Thymus (tissue), 11 donors: ENCODE results near the gene CIAO2A. TPM values are rescaled to one million over a fixed set of nuclear protein-coding genes. Genes with fewer than 3 reads are reported as not detected.
A peak's percentile ranks its signal among the peaks of the same experiment; 100 is the strongest.

Source experiments
- DNase-seq, 9 donors: peaks; one replicate each; pipeline ENCODE4 v3.0.0-alpha.2; 2013; ENCODE audit warnings: low spot score in 9 of 9, low read depth in 6 of 9, missing footprints in 1 of 9
- H3K27ac ChIP-seq, 2 donors: one replicate each; pipeline ENCODE4 v1.5.1; 2013; ENCODE audit warnings: control low read depth in 1 of 2, low read depth in 1 of 2, low read length in 1 of 2, mild to moderate bottlenecking in 1 of 2, moderate library complexity in 1 of 2
- H3K27me3 ChIP-seq, 2 donors: one replicate each; pipeline ENCODE4 v1.5.1; 2013; ENCODE audit warnings: low read length in 1 of 2; ENCODE audit not compliant: control insufficient read depth in 2 of 2, insufficient read depth in 1 of 2
- H3K36me3 ChIP-seq, 2 donors: one replicate each; pipeline ENCODE4 v1.5.1; 2013; ENCODE audit warnings: low read length in 1 of 2, mild to moderate bottlenecking in 1 of 2, moderate library complexity in 1 of 2; ENCODE audit not compliant: control insufficient read depth in 2 of 2, insufficient read depth in 2 of 2
- H3K4me1 ChIP-seq, 2 donors: one replicate each; pipeline ENCODE4 v1.5.1; 2013; ENCODE audit warnings: low read length in 2 of 2; ENCODE audit not compliant: control insufficient read depth in 2 of 2, insufficient read depth in 2 of 2
- H3K4me3 ChIP-seq, 2 donors: one replicate each; pipeline ENCODE4 v1.5.1; 2013; ENCODE audit warnings: low read length in 2 of 2, control low read depth in 1 of 2, mild to moderate bottlenecking in 1 of 2
- H3K9me3 ChIP-seq, 2 donors: one replicate each; pipeline ENCODE4 v1.5.1; 2013; ENCODE audit warnings: low read length in 1 of 2, mild to moderate bottlenecking in 1 of 2; ENCODE audit not compliant: control insufficient read depth in 2 of 2, insufficient read depth in 1 of 2
- WGBS: extraction: QIAGEN DNeasy Blood & Tissue Kit; methylation state at CpG from one replicate; pipeline ENCODE4 v1.1.7; 2013; 5-methylcytosine and 5-hydroxymethylcytosine counted together
- polyA plus RNA-seq: library from polyadenylated mRNA; stranded (reverse); fragments of 200-250 nt; gene quantifications from one replicate; pipeline ENCODE4 v1.2.3, GENCODE V29; 2013
- total RNA-seq: library from RNA; stranded (reverse); fragments of 120-200 nt; gene quantifications from one replicate; pipeline ENCODE4 v1.2.4, GENCODE V29; 2013
- donor health status: healthy.

CIAO2A gene
- total and polyA plus RNA-seq, 2 donors, result 79.1 to 115 TPM

DNA sequence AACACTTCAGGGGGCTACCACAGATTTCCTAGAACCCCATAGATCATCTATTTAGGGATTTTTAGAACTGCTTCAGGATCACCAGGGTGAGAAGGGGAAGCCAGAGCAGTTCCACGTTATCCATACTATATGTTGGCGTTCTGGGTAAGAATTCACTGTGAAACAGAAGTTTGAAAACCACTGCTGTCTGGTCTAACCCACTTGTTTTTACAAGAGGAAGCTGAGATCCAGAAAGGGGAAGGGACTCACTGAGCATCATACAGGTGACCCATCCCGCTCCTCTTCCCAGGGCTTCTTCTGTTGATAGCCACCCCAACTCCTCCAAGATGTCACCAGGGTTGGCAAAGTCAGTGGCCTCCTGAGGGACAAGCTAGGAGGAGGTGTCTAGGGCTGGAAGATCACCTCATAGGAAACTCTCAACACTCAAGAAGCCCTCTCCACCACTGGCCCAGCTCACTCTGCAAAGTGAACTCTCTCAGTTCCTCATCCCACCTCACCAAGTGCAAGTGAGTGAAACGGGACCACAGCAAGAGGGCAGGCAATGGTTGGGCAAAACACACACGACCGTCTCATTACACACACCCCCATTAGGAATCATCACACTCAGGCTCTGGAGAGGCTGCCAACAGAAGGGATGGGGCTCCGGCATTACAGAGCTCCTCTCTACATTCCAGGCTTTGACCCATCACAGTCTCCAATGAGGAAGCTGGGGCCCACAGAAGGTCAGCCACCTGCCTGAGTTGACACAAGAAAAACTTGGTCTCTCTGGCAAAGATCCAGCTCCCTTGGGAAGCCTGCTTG lies 49.1 kb downstream of the CIAO2A start:
- no peaks in the 10 kb centered on the region for H3K36me3 ChIP-seq
- H3K4me3 ChIP-seq, result no peak overlapping the region
- no peak for DNase-seq
- H3K4me1 ChIP-seq, result peaks cover 3 to 18% of the 10 kb centered on the region in 2 donors
- 69% methylated on average over 7 of the region's 7 CpGs for WGBS
- H3K27ac ChIP-seq, result no peak overlapping the region
- H3K9me3 ChIP-seq, result no peaks in the 10 kb centered on the region
- H3K27me3 ChIP-seq, result peaks cover 0 to 41% of the 10 kb centered on the region in 2 donors

DNA sequence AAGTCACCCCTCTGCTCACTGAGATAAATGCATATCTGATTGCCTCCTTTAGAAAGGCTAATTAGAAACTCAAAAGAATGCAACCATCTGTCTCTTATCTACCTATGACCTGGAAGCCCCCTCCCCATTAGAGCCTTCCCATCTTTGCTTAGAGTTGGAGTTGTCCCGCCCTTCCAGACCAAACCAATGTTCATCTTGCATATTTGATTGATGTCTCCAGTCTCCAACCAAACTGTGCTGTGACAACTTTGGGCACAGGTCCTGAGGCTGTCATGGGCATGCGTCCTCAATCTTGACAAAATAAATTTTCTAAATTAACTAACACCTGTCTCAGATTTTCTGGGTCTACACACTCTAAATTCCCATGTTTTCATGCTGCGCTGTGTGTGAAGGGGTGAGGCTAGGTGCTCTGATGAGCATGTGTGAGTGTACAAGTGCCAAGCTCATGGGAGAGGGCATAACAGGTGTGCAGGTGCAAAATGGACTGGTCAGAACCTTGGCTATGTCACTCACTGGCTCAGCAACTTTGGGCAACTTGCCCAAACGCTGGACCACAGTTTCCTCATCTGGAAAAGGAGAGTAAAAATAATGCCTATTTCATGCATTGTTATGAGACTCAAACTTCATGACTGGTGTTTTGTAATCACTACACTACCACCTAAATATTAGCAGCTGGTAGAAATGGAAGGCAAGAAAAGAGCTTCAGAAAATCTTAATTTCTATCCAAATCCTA lies 54.6 kb downstream of the CIAO2A start:
- peaks cover 0 to 5% of the 10 kb centered on the region in 2 donors for H3K4me1 ChIP-seq
- 97% methylated on average over 4 of the region's 4 CpGs for WGBS
- H3K4me3 ChIP-seq, result no peak overlapping the region
- H3K27me3 ChIP-seq, result peaks cover 0 to 2% of the 10 kb centered on the region in 2 donors
- DNase-seq, result no peak
- no peaks in the 10 kb centered on the region for H3K9me3 ChIP-seq
- H3K36me3 ChIP-seq, result no peaks in the 10 kb centered on the region
- H3K27ac ChIP-seq, result no peak overlapping the region

DNA sequence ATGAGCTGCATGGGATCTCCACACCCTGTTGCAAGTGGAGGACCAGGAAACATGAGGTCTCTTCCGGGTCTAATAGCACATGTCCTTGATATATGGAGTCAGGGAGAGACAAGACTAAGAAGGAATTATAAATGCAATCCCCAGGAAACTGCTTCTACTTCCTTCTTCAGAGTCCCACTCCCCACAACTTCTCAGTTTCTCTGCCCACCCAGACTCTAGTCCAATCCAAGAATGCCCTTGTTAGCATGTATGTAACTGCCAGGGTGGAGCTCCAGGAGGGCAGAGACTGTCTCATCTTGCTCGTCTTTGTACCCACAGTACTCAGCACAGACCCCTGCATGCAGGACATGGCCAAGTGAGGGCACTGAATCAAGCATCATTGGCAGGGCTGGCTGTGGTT lies 55.7 kb downstream of the CIAO2A start:
- WGBS, result 49% methylated on average over 2 of the region's 2 CpGs
- DNase-seq, result no peak
- Histone ChIP-seq H3K27me3 (no peaks in the 10 kb centered on the region), H3K9me3 (no peaks in the 10 kb centered on the region), H3K27ac (no peak overlapping the region), H3K36me3 (no peaks in the 10 kb centered on the region), H3K4me1 (peaks cover 0 to 5% of the 10 kb centered on the region in 2 donors), H3K4me3 (no peak overlapping the region)

DNA sequence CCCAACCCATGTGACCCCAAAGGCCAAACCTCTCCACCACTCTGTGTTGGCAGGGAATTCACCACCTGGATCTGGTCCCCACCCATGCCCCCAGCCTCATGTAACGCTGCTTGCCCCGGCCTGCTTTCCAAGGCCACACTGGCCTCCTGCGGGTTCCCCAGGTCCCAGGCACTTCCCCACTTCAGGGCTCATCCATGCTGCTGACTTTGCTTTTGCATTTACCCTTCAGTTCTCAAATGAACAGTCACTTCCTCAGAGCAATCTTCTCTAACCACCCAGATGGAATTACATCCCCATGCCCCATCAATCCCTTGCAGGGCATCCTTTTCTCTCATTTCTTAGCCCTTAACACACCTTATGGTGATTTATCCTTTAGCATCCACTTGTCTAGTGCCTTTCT lies 56.5 kb downstream of the CIAO2A start:
- peaks cover 0 to 5% of the 10 kb centered on the region in 2 donors for H3K4me1 ChIP-seq
- H3K4me3 ChIP-seq, result no peak overlapping the region
- H3K27me3 ChIP-seq, result no peaks in the 10 kb centered on the region
- 99% methylated on average over 3 of the region's 3 CpGs for WGBS
- peaks cover 0 to 2% of the 10 kb centered on the region in 2 donors for H3K36me3 ChIP-seq
- no peak for DNase-seq
- no peak overlapping the region for H3K27ac ChIP-seq
- no peaks in the 10 kb centered on the region for H3K9me3 ChIP-seq

DNA sequence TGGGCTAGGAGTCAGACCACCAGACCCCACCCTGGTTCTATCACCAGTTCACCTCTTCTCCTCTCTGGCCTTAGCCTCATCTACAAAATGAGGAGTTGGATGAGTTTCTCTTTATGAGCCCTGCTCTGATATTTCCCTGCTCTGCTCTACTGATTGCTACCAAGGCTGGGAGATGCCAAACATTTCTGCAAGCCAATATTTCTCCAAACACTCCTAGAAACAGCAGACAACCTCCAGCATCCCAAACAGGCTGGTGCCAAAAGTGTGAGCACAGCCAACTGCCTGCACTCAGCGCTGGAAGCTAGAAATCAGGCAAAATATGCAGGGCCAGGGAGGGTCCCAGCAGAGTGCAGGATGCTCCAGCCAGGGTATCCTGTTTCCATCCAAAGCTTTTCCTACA lies 58.1 kb downstream of the CIAO2A start:
- no peak for DNase-seq
- whole genome bisulfite sequencing, result 100% methylated on average over 1 of the region's 1 CpG
- H3K27ac ChIP-seq, result no peak overlapping the region
- H3K36me3 ChIP-seq, result peaks cover 0 to 3% of the 10 kb centered on the region in 2 donors
- no peaks in the 10 kb centered on the region for H3K9me3 ChIP-seq
- H3K27me3 ChIP-seq, result no peaks in the 10 kb centered on the region
- H3K4me3 ChIP-seq, result no peak overlapping the region
- peaks cover 0 to 5% of the 10 kb centered on the region in 2 donors for H3K4me1 ChIP-seq

DNA sequence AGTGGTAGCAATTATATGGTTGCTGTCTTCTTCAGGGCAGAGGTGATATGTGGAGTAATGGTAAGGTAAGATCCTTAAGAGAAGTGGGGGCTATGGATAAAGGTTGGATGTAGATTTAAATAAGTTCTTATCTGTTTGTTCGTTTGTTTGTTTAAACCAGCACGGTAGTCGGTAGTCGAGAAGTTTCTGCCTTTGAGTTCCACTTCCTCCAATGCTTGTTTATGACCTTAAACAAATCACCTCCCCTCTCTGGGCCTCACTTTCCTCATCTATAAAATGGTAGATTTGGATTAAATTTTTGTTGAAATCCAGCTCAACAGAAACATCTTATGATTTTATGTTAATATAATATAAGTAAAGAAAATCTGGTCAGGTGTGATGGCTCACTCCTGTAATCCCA lies 59.1 kb downstream of the CIAO2A start:
- H3K27ac ChIP-seq, result no peak overlapping the region
- 67% methylated on average over 4 of the region's 4 CpGs for WGBS
- peaks cover 0 to 11% of the 10 kb centered on the region in 2 donors for H3K4me1 ChIP-seq
- no peaks in the 10 kb centered on the region for H3K27me3 ChIP-seq
- peaks cover 0 to 3% of the 10 kb centered on the region in 2 donors for H3K36me3 ChIP-seq
- no peak overlapping the region for H3K4me3 ChIP-seq
- DNase-seq, result no peak
- H3K9me3 ChIP-seq, result no peaks in the 10 kb centered on the region

DNA sequence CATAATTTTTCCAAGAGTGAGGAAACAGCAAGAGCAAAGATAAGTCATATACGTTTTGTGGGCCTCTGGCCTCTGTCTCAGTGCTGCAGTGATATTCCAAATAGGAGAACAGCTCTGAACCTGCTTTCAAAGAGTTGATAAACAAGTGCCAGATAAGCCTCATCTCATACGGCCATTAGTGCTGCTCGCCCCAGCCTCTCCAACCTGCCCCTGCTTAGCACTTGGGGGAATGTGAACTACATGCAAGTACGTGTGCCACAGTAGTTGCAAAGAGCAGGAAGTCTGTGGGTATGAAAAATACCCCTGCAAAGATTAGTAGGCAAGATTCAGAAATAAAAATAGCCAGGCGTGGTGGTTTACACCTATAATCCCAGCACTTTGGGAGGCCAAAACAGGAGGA lies 61.3 kb downstream of the CIAO2A start:
- Histone ChIP-seq H3K4me3 (no peak overlapping the region), H3K27me3 (no peaks in the 10 kb centered on the region), H3K9me3 (no peaks in the 10 kb centered on the region), H3K27ac (no peak overlapping the region), H3K36me3 (peaks cover 0 to 3% of the 10 kb centered on the region in 2 donors), H3K4me1 (peaks cover 0 to 5% of the 10 kb centered on the region in 2 donors)
- 72% methylated on average over 5 of the region's 5 CpGs for WGBS
- DNase-seq, result no peak

DNA sequence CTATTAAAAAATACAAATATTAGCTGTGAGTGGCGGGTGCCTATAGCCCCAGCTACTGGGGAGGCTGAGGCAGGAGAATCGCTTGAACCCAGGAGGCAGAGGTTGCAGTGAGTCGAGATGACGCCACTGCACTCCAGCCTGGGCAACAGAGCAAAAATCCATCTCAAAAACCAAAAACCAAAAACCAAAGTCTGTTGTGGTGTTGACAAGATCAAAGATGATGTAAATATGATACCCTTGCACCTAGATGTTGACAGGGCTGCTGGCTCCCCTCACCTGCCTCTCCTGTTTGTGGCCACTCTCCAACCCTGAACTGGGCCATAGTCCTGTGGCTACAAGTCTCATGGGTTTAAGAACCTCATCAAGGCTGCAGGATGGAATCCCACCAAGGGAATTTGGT lies 63.5 kb downstream of the CIAO2A start:
- DNase-seq, result no peak
- Histone ChIP-seq H3K36me3 (peaks cover 0 to 3% of the 10 kb centered on the region in 2 donors), H3K4me3 (no peak overlapping the region), H3K27ac (no peak overlapping the region), H3K27me3 (no peaks in the 10 kb centered on the region), H3K9me3 (no peaks in the 10 kb centered on the region), H3K4me1 (peaks cover 0 to 5% of the 10 kb centered on the region in 2 donors)
- WGBS, result 94% methylated on average over 4 of the region's 4 CpGs

DNA sequence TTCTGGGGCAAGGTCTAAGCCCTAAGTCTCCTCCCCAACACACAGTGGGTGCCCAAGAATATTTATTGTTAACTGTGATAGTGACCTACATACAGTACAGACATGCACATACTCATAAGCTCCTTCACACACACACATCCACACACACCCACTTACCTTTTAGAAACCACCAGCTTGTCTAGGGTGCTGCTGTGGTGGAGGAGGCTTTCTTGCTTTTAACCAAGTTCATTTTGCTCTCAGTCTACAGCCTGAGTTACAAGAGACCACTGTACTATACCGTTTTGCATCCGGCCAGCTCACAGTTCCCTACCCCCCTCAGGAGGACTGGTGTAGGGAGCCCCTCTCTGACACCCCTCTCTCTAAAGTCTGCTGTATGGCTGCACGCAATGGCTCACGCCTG lies 64.0 kb downstream of the CIAO2A start:
- peaks cover 0 to 3% of the 10 kb centered on the region in 2 donors for H3K36me3 ChIP-seq
- WGBS, result 96% methylated on average over 4 of the region's 4 CpGs
- H3K9me3 ChIP-seq, result no peaks in the 10 kb centered on the region
- DNase-seq, result peak in 1 of 9 donors; percentile 33
- no peak overlapping the region for H3K4me3 ChIP-seq
- no peak overlapping the region for H3K27ac ChIP-seq
- peaks cover 0 to 5% of the 10 kb centered on the region in 2 donors for H3K4me1 ChIP-seq
- no peaks in the 10 kb centered on the region for H3K27me3 ChIP-seq
